ENCODE measurements around the gene PCBP1.

Gene PCBP1

GRCh38 chr2:70061317-70061716 is 26.0 kb upstream of the PCBP1 start:
- DNase-seq (ENCODE audit: low spot score), result no peak
- H3K4me3 Mint-ChIP-seq, result no peak overlapping the region
- no peaks in the 10 kb centered on the region for H3K9me3 Mint-ChIP-seq
- H3K27me3 Mint-ChIP-seq (ENCODE audit: low read depth), result no peaks in the 10 kb centered on the region
- no peak overlapping the region for H3K27ac Mint-ChIP-seq
- peaks cover 7% of the 10 kb centered on the region for H3K4me1 Mint-ChIP-seq (ENCODE audit: low read depth)
- peaks cover 40% of the 10 kb centered on the region for H3K36me3 Mint-ChIP-seq (ENCODE audit: low read depth)

DNA sequence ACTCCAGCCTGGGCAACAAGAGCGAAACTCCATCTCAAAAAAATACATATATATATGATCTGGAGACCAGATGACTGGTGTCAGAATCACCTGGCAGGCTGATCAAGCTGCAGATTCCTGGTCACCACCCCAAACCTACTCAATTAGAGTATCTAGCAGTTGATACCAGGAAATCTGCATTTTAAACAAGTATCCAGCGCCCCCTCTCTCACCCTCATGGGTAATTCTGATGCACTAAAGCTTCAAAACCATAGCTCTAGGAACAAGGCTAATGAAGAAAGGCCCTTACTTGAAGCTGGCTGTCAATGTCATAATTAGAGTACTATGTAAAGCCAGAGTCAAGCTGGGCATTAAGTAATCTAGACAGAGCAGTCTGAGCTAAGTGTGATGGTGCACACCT is 25.0 kb upstream of the PCBP1 start:
- H3K4me3 Mint-ChIP-seq, result no peak overlapping the region

DNA sequence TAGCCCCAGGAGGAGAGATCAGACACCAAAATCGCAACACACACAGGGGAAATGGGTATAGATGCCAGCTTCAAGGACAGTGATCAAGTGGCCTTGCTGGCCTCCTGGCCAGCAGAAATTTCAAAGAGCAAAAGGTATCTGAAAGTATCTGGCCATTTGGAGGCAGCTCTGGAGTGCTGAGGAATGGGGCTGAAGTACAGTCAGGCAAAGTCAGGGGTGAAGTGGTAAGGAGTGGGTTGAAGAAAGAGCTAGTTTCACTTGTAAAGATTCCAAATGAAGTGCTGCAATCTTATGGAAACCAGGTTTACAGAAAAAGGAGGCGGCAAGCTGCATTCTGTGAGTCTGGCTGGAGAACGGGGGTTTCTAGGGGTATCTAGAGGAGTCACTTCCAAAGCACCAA is 19.2 kb upstream of the PCBP1 start:
- Mint-ChIP-seq H3K4me3 (peak overlapping the region; percentile 63), H3K27me3 (ENCODE audit: low read depth) (no peaks in the 10 kb centered on the region), H3K27ac (peak overlapping the region; percentile 90), H3K36me3 (ENCODE audit: low read depth) (peaks cover 37% of the 10 kb centered on the region), H3K9me3 (no peaks in the 10 kb centered on the region), H3K4me1 (ENCODE audit: low read depth) (peaks cover 37% of the 10 kb centered on the region)
- DNase-seq (ENCODE audit: low spot score), result no peak

More for the DNA sequence above, 25.0 kb upstream of the PCBP1 start:
- DNase-seq (ENCODE audit: low spot score), result no peak
- Mint-ChIP-seq H3K27me3 (ENCODE audit: low read depth) (no peaks in the 10 kb centered on the region), H3K27ac (no peak overlapping the region), H3K9me3 (no peaks in the 10 kb centered on the region), H3K4me1 (ENCODE audit: low read depth) (peaks cover 10% of the 10 kb centered on the region), H3K36me3 (ENCODE audit: low read depth) (peaks cover 46% of the 10 kb centered on the region)

DNA sequence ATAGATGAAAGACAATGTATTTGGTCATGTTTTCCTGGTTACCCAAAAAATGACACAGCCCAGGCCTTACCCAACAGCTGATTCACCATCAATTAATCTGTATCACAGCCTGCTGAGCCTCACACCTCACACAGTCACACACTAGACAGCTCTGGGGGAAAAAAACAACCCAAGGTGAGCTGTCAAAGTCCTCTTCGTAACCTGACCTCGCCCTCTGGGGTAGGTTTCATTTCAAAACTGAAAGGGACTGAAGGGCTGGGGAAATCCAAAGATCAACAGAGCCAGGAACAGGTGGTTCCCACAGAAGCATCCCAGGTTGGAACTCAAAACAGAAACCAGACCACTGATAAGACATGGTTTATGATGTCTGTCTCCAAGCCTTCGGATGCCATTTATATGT is 18.2 kb upstream of the PCBP1 start:
- peak; percentile 85 for DNase-seq (ENCODE audit: low spot score)
- Mint-ChIP-seq H3K27ac (peak overlapping the region; percentile 90), H3K36me3 (ENCODE audit: low read depth) (peaks cover 34% of the 10 kb centered on the region), H3K4me1 (ENCODE audit: low read depth) (peaks cover 40% of the 10 kb centered on the region), H3K27me3 (ENCODE audit: low read depth) (no peaks in the 10 kb centered on the region), H3K9me3 (no peaks in the 10 kb centered on the region), H3K4me3 (peak overlapping the region; percentile 63)

DNA sequence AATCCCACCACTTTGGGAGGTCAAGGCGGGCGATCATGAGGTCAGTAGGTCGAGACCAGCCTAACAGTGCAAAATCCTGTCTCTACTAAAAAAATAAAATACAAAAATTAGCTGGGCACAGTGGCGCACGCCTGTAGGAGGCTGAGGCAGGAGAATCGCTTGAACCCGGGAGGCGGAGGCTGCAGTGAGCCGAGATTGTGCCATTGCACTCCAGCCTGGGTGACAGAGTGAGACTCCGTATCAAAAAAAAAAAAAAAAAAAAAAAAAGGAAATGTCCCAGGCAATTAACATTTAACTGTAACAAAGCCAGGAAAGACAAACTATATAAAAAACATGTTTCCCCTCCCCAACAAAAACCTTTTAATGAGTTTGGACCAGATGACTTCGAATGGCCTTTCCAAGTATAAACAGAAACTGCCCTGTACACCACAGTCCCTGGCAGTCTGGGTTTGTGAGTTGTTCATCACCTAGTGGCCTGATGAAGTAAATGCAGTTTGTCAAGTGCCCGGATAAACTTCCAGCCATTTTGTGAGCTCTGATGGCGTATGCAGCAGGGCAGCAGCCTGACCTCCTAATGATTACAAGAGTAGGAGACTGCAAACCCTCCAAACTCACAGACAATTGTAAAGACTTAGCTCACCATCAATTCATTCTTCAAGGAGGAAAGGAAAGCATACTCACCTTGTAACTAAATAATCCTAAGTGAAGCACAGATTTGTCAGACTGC is 16.6 kb upstream of the PCBP1 start:
- Mint-ChIP-seq H3K27ac (peak overlapping the region; percentile 91), H3K36me3 (ENCODE audit: low read depth) (peaks cover 37% of the 10 kb centered on the region), H3K4me1 (ENCODE audit: low read depth) (peaks cover 39% of the 10 kb centered on the region), H3K27me3 (ENCODE audit: low read depth) (no peaks in the 10 kb centered on the region), H3K9me3 (no peaks in the 10 kb centered on the region), H3K4me3 (peak overlapping the region; percentile 63)
- peak; percentile 66 for DNase-seq (ENCODE audit: low spot score)

DNA sequence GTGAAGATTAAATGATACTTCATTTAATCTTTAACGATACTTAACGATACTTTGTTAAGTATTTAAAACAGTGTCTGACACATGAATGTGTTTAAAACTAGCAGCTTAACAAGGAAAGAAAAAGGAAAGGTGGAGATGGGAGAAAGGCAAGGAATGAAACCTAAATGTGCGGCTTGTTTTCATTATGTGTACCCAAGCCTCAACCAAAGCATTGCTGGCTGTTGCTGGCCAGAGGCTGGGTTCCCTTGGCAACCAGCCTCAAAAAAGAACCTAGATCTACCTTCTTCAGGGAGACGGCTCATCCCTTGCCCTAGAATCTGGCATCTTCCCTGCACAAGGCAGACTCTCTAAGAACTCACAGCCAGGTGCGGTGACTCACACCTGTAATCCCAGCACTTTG is 13.8 kb upstream of the PCBP1 start:
- H3K36me3 Mint-ChIP-seq (ENCODE audit: low read depth), result peaks cover 37% of the 10 kb centered on the region
- H3K9me3 Mint-ChIP-seq, result no peaks in the 10 kb centered on the region
- H3K27ac Mint-ChIP-seq, result no peak overlapping the region
- H3K4me3 Mint-ChIP-seq, result no peak overlapping the region
- no peaks in the 10 kb centered on the region for H3K27me3 Mint-ChIP-seq (ENCODE audit: low read depth)
- DNase-seq (ENCODE audit: low spot score), result no peak
- H3K4me1 Mint-ChIP-seq (ENCODE audit: low read depth), result peaks cover 33% of the 10 kb centered on the region

DNA sequence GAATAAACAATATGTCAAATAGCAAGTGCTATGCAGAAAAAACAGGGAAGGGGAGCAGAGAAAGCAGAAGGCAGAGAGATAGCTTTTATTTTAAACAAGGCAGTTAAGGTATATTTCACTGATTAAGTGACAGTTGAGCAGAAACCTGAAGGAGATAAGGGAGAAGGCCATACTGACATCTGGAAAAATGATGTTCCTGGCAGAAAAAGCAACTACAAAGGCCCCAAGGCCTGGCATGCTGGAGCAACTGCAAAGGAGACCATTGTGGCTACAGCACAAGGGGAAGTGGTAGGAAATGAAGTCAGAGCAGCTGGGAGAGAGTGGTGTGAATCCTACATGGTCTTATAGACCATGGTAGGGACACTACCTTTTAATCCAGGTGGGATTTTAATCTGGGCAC is 8.9 kb upstream of the PCBP1 start:
- H3K36me3 Mint-ChIP-seq (ENCODE audit: low read depth), result peaks cover 58% of the 10 kb centered on the region
- H3K4me1 Mint-ChIP-seq (ENCODE audit: low read depth), result peaks cover 39% of the 10 kb centered on the region
- no peak for DNase-seq (ENCODE audit: low spot score)
- H3K27ac Mint-ChIP-seq, result peak overlapping the region; percentile 58
- H3K9me3 Mint-ChIP-seq, result no peaks in the 10 kb centered on the region
- no peaks in the 10 kb centered on the region for H3K27me3 Mint-ChIP-seq (ENCODE audit: low read depth)
- H3K4me3 Mint-ChIP-seq, result no peak overlapping the region

- peak overlapping the region; percentile 81 for H3K27ac Mint-ChIP-seq
- no peak for DNase-seq (ENCODE audit: low spot score)
- peak overlapping the region; percentile 27 for H3K4me3 Mint-ChIP-seq
- H3K4me1 Mint-ChIP-seq (ENCODE audit: low read depth), result peaks cover 54% of the 10 kb centered on the region
- no peaks in the 10 kb centered on the region for H3K27me3 Mint-ChIP-seq (ENCODE audit: low read depth)
- H3K36me3 Mint-ChIP-seq (ENCODE audit: low read depth), result peaks cover 54% of the 10 kb centered on the region
- H3K9me3 Mint-ChIP-seq, result no peaks in the 10 kb centered on the region
Measured at GRCh38 chr2:70080610-70081200, 6.6 kb upstream of the PCBP1 start.

DNA sequence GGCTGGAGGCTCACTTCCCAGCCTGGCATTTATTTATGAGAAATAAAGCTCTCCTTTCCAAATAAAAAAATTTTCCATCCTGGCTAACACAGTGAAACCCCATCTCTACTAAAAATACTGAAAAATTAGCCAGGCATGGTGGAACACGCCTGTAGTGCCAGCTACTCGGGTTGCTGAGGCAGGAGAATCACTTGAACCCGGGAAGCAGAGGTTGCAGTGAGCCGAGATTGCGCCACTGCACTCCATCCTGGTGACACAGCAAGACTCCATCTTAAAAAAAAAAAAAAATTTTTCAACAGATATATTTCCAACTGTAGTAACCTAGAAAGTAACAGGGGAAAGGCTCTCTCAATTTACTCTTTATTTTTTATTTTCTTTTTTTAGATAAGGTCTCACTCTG is 6.1 kb upstream of the PCBP1 start:
- Mint-ChIP-seq H3K27ac (peak overlapping the region; percentile 81), H3K4me3 (no peak overlapping the region), H3K9me3 (no peaks in the 10 kb centered on the region), H3K27me3 (ENCODE audit: low read depth) (no peaks in the 10 kb centered on the region), H3K4me1 (ENCODE audit: low read depth) (peaks cover 57% of the 10 kb centered on the region), H3K36me3 (ENCODE audit: low read depth) (peaks cover 48% of the 10 kb centered on the region)
- DNase-seq (ENCODE audit: low spot score), result no peak

GRCh38 chr2:70083344-70084156 is 3.7 kb upstream of the PCBP1 start:
- Mint-ChIP-seq H3K36me3 (ENCODE audit: low read depth) (peaks cover 48% of the 10 kb centered on the region), H3K4me1 (ENCODE audit: low read depth) (peaks cover 55% of the 10 kb centered on the region), H3K9me3 (no peaks in the 10 kb centered on the region), H3K4me3 (peak overlapping the region; percentile 80), H3K27me3 (ENCODE audit: low read depth) (peaks cover 4% of the 10 kb centered on the region), H3K27ac (peak overlapping the region; percentile 89)
- peak; percentile 80 for DNase-seq (ENCODE audit: low spot score)

DNA sequence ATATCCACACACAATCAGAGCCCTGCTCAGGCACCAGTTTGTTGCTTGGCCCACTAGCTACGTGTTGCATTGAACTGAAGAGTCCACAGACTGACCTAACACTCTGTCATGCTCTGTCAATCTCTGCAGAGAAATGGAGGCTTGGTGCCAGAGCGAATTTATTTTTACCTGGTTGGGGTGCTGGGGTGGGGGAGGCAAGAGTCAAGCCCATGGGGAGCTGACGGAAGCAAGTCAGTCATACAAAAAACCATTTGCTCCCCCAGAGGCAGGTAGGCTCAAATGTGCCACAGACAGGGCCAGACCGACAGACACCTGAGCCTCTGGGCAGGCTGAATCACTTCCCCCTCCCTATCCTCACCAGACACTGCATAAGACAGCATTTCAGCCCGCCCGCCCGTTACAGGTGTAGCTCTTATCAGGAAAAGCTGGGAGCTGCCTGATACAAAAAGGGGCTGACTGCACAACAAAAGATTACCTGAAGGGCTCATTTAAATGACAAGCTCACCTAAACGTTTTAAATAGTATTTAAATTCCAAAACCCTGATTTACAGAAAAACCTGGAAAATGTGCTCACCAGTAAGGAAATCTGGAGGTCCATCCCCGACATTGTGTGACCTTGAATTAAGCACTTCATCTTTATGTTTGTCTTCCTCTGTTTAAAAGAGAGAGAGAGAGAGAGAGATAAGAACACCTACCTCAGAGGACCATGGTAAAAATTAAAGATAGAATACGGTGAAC is 2.1 kb upstream of the PCBP1 start:
- H3K27ac Mint-ChIP-seq, result peak overlapping the region; percentile 99
- H3K36me3 Mint-ChIP-seq (ENCODE audit: low read depth), result peaks cover 49% of the 10 kb centered on the region
- no peaks in the 10 kb centered on the region for H3K9me3 Mint-ChIP-seq
- H3K4me3 Mint-ChIP-seq, result peak overlapping the region; percentile 80
- peaks cover 4% of the 10 kb centered on the region for H3K27me3 Mint-ChIP-seq (ENCODE audit: low read depth)
- peak; percentile 53 for DNase-seq (ENCODE audit: low spot score)
- H3K4me1 Mint-ChIP-seq (ENCODE audit: low read depth), result peaks cover 46% of the 10 kb centered on the region

DNA sequence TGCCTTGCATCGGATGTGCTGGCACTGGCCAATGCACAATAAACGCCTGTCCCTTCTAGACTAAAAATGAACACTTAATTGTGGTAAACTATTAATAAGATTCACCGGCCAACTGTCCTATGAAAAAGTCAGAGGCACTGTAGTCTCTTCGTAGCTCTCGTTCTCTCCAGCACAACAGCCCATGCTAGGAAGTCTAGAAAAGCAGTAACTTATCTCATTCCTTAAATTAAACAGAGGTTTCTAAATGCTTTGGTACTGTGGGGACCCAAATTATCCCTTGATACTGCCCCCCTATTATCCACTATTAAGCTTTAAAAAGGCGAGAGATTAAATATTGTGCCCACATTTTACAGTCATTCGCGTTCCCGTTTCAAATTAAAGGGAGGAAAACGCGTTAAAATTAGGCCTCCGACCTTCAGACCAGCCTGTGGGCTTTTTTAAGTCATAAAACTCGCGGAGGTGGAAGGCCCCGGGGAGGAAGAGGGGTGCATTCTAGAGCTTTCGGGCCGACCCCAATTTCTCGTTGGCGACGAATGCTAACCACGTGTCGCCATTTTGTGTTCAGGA is 1.5 kb upstream of the PCBP1 start:
- DNase-seq (ENCODE audit: low spot score), result no peak
- peak overlapping the region; percentile 99 for H3K27ac Mint-ChIP-seq
- H3K27me3 Mint-ChIP-seq (ENCODE audit: low read depth), result peaks cover 4% of the 10 kb centered on the region
- peaks cover 48% of the 10 kb centered on the region for H3K4me1 Mint-ChIP-seq (ENCODE audit: low read depth)
- peak overlapping the region; percentile 80 for H3K4me3 Mint-ChIP-seq
- peaks cover 51% of the 10 kb centered on the region for H3K36me3 Mint-ChIP-seq (ENCODE audit: low read depth)
- H3K9me3 Mint-ChIP-seq, result no peaks in the 10 kb centered on the region

DNA sequence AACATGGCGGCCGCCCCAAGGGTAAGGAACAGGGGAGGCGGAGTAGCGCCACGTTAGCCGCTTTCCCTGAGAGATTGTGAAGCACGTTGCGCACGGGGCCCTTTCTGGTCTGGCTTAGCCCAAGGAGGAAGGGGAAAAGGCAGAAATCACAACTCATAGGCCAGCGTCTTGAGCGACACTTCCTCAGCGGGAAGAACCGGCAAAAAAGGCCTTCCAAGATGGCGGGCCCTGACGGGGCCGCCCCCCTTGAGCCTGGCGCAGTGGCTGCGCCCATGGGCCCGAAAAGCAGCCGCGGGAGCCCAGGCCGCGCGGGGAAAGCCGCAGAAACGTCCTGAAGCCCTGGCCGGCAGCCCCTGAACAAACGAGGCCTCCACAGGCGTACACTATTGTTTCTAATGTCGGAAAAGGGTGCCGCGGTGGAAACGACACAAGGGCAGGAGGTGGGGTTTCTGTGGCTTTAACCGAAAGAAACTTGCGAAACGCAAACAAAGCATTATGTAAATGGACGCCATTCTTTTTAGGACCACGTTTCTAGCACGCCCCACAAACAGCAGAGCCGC is 919 bp upstream of the PCBP1 start:
- Mint-ChIP-seq H3K9me3 (no peaks in the 10 kb centered on the region), H3K4me1 (ENCODE audit: low read depth) (peaks cover 50% of the 10 kb centered on the region)

More for the DNA sequence above, 919 bp upstream of the PCBP1 start:
- peaks cover 4% of the 10 kb centered on the region for H3K27me3 Mint-ChIP-seq (ENCODE audit: low read depth)
- H3K4me3 Mint-ChIP-seq, result peak overlapping the region; percentile 80
- peaks cover 49% of the 10 kb centered on the region for H3K36me3 Mint-ChIP-seq (ENCODE audit: low read depth)
- peak; percentile 78 for DNase-seq (ENCODE audit: low spot score)
- H3K27ac Mint-ChIP-seq, result peak overlapping the region; percentile 99

Data from T-helper 2 cell treated with Interferon-gamma antibody and Interleukin-4, amounts not matched to agents 5 μg/mL and 100 μg/mL, for 36 hours (primary cell).